Thyroid gland (tissue), 4 donors: ENCODE measurements around the gene CPS1. TPM values are rescaled to one million over a fixed set of nuclear protein-coding genes. Genes with fewer than 3 reads are reported as not detected.

Experiments
- DNase-seq, 2 donors: peaks; one replicate each; pipeline ENCODE4 v3.0.0-alpha.2; 2019
- H3K27ac ChIP-seq, 3 donors: fragments of 200-600 bp; sonication (generic); 1 replicate in 2 of 3; 2 replicates in 1 of 3; pipeline ENCODE4 v1.5.1; 2016 to 2019; ENCODE audit warnings: mild to moderate bottlenecking in 1 of 3, moderate library complexity in 1 of 3
- H3K27me3 ChIP-seq: fragments of 200-600 bp; sonication (generic); one replicate; pipeline ENCODE4 v1.5.1; 2019
- H3K36me3 ChIP-seq, 2 donors: fragments of 200-600 bp; sonication (generic); one replicate each; pipeline ENCODE4 v1.5.1; 2016 to 2019
- H3K4me1 ChIP-seq, 2 donors: fragments of 200-600 bp; sonication (generic); one replicate each; pipeline ENCODE4 v1.5.1; 2017 to 2019
- H3K4me3 ChIP-seq, 3 donors: fragments of 200-600 bp; sonication (generic); replicated peaks in 1 of 3; 1 replicate in 2 of 3; 2 replicates in 1 of 3; pipeline ENCODE4 v1.5.1; 2016; ENCODE audit warnings: mild to moderate bottlenecking in 1 of 3
- H3K9me3 ChIP-seq: fragments of 200-600 bp; sonication (generic); one replicate; pipeline ENCODE4 v1.5.1; 2017
- POLR2A ChIP-seq, 2 donors: fragments of 450-650 bp; IDR thresholded peaks; one replicate each; pipeline ENCODE4 v1.6.1; 2017; ENCODE audit warnings: antibody characterized with exemption in 2 of 2, mild to moderate bottlenecking in 2 of 2, moderate library complexity in 1 of 2
- WGBS, 2 donors: methylation state at CpG; one replicate each; pipeline ENCODE4 v1.1.5; 2017; 5-methylcytosine and 5-hydroxymethylcytosine counted together
- intact Hi-C: fragments of 100-400 bp; cut with DNase I; formaldehyde crosslinking; loops from one replicate; pipeline ENCODE4 v1.15.1; 2023
- total RNA-seq, 4 donors: library from RNA; depleted of rRNA; stranded (reverse); fragments of >200 nt; gene quantifications; one replicate each; pipeline ENCODE4 v1.2.3, GENCODE V29; 2016
- TF ChIP-seq, protein P1 (sequence below), 6 experiments: fragments of 200-600 bp in 3 of 6; fragments of 450-650 bp in 3 of 6; sonication (generic) in 3 of 6; IDR thresholded peaks; one replicate each; pipeline ENCODE4 v1.5.1; 2016 to 2019; ENCODE audit warnings: antibody characterized with exemption in 6 of 6, mild to moderate bottlenecking in 2 of 6, inconsistent platforms in 1 of 6, moderate library complexity in 1 of 6

Gene CPS1
- total RNA-seq, 4 donors from 2014 or later: 3.9 to 14.9 (median 10.1) TPM

DNA sequence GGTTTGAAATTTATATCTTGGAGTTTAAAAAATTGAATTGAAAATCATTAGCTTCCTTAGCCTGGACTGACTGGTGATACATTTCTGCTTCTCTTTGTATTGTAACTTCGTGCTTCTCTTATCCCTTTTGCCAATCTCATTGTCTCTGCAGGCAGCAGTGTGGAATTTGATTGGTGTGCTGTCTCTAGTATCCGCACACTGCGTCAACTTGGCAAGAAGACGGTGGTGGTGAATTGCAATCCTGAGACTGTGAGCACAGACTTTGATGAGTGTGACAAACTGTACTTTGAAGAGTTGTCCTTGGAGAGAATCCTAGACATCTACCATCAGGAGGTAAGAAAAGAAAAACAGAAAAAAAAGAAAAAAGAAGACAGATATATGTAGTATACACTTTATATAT is 85.9 kb downstream of the CPS1 start:
- no peak overlapping the region for H3K4me3 ChIP-seq
- TF ChIP-seq, protein P1, sequence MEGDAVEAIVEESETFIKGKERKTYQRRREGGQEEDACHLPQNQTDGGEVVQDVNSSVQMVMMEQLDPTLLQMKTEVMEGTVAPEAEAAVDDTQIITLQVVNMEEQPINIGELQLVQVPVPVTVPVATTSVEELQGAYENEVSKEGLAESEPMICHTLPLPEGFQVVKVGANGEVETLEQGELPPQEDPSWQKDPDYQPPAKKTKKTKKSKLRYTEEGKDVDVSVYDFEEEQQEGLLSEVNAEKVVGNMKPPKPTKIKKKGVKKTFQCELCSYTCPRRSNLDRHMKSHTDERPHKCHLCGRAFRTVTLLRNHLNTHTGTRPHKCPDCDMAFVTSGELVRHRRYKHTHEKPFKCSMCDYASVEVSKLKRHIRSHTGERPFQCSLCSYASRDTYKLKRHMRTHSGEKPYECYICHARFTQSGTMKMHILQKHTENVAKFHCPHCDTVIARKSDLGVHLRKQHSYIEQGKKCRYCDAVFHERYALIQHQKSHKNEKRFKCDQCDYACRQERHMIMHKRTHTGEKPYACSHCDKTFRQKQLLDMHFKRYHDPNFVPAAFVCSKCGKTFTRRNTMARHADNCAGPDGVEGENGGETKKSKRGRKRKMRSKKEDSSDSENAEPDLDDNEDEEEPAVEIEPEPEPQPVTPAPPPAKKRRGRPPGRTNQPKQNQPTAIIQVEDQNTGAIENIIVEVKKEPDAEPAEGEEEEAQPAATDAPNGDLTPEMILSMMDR (IDR thresholded peaks at IDR 0.05): no peak
- no peak for TF ChIP-seq POLR2A (IDR thresholded peaks at IDR 0.05)
- no peak for DNase-seq
- no peaks in the 10 kb centered on the region for H3K9me3 ChIP-seq
- no peaks in the 10 kb centered on the region for H3K4me1 ChIP-seq
- no peaks in the 10 kb centered on the region for H3K36me3 ChIP-seq
- intact Hi-C loops: no loop called here
- WGBS, 2 donors: 78 to 80% methylated on average over 4 of the region's 4 CpGs
- H3K27ac ChIP-seq: no peak overlapping the region
- no peaks in the 10 kb centered on the region for H3K27me3 ChIP-seq

DNA sequence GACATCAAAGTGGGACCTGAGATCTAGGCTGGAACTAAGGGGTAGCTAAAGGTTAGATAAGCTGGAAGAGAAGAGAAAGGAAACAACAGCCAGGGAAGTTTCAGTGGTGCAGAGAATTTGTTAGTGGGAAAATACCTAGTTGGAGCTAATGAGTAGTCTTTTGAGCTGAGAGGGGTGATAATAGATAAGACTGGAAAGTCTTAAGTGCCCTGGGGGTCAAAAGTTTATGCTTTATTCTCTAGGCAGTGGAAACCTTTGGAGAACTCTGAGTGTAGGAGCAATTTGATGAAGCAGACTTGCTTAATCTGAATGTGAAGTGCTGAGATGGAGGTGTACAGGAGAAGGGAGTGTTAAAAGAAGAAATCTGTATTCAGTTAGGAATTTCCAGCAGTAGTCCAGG is 90.8 kb downstream of the CPS1 start:
- DNase-seq: no peak
- TF ChIP-seq, protein P1 (IDR thresholded peaks at IDR 0.05): no peak
- no peak for TF ChIP-seq POLR2A (IDR thresholded peaks at IDR 0.05)
- Histone ChIP-seq H3K27me3 (no peaks in the 10 kb centered on the region), H3K4me3 (no peak overlapping the region), H3K36me3 (no peaks in the 10 kb centered on the region), H3K27ac (no peak overlapping the region), H3K9me3 (no peaks in the 10 kb centered on the region), H3K4me1 (no peaks in the 10 kb centered on the region)
- intact Hi-C loops: no loop called here

GRCh38 chr2:210654091-210654490 is 97.7 kb downstream of the CPS1 start:
- TF ChIP-seq, protein P1 (IDR thresholded peaks at IDR 0.05): no peak
- TF ChIP-seq POLR2A (IDR thresholded peaks at IDR 0.05): no peak
- WGBS, 2 donors: 78 to 87% methylated on average over 1 of the region's 1 CpG
- Histone ChIP-seq H3K4me3 (no peak overlapping the region), H3K27ac (no peak overlapping the region), H3K27me3 (no peaks in the 10 kb centered on the region), H3K4me1 (no peaks in the 10 kb centered on the region), H3K36me3 (no peaks in the 10 kb centered on the region), H3K9me3 (no peaks in the 10 kb centered on the region)
- intact Hi-C loops: no loop called here
- DNase-seq: no peak

GRCh38 chr2:210655229-210655975 is 99.0 kb downstream of the CPS1 start:
- Histone ChIP-seq H3K27ac (no peak overlapping the region), H3K27me3 (no peaks in the 10 kb centered on the region), H3K4me1 (no peaks in the 10 kb centered on the region), H3K9me3 (no peaks in the 10 kb centered on the region), H3K4me3 (no peak overlapping the region), H3K36me3 (no peaks in the 10 kb centered on the region)
- intact Hi-C loops: no loop called here
- DNase-seq: no peak
- 38 to 48% methylated on average over 3 of the region's 3 CpGs for WGBS, 2 donors
- no peak for TF ChIP-seq POLR2A (IDR thresholded peaks at IDR 0.05)
- TF ChIP-seq, protein P1 (IDR thresholded peaks at IDR 0.05): no peak

DNA sequence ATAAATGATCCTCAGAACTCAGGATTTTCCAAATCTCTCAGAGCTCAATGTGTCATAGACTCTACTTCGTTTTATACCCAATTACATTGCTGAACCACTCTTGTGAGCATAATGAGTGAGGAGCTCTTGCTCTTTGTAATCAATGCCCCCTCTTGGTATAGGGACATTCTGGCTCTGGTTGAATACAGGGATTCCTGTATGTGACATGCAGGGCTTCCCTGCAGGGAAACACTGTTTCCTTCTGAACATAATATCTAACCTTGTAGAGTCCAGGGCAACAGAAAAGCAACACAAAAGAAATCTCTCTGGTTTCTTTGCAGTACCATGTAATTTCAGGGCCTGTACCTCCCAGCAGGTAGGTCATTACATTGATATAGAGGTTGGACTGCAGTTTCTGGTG is 101.5 kb downstream of the CPS1 start:
- H3K27me3 ChIP-seq: no peaks in the 10 kb centered on the region
- H3K36me3 ChIP-seq: no peaks in the 10 kb centered on the region
- TF ChIP-seq, protein P1 (IDR thresholded peaks at IDR 0.05): no peak
- no peak for TF ChIP-seq POLR2A (IDR thresholded peaks at IDR 0.05)
- no peak for DNase-seq
- intact Hi-C loops: no loop called here
- no peak overlapping the region for H3K4me3 ChIP-seq
- no peaks in the 10 kb centered on the region for H3K9me3 ChIP-seq
- no peak overlapping the region for H3K27ac ChIP-seq
- no peaks in the 10 kb centered on the region for H3K4me1 ChIP-seq
- WGBS, 2 donors: 85 to 87% methylated on average over 1 of the region's 1 CpG
